WTC11 (cell line): ENCODE data around the gene NQO1. TPM values are rescaled to one million over a fixed set of nuclear protein-coding genes. Genes with fewer than 3 reads are reported as not detected.

Experiments used
- ATAC-seq: fragments of 200-7000 bp; cut with Tn5 transposase; 2 replicates; pipeline ENCODE4 v1.10.0; 2021; ENCODE audit warnings: mild to moderate bottlenecking, moderate library complexity
- CTCF ChIA-PET: fragments of 300-600 bp; sonication (Branson Sonifier 250); formaldehyde crosslinking; loops from one replicate; lab custom pipeline; 2021; ENCODE audit warnings: antibody characterized with exemption; lab: Charles Lee
- POLR2A ChIA-PET: fragments of 350-600 bp; sonication (Branson Sonifier 250); formaldehyde crosslinking; loops from one replicate; lab custom pipeline; 2021; ENCODE audit warnings: antibody characterized with exemption; lab: Charles Lee
- DNase-seq: peaks from one replicate; pipeline ENCODE4 v3.0.0; 2021; ENCODE audit warnings: low spot score
- H3K27ac Mint-ChIP-seq: 2 replicates; pipeline ENCODE4 v1.8.0; 2021; ENCODE audit warnings: mixed read lengths
- H3K27me3 Mint-ChIP-seq: 2 replicates; pipeline ENCODE4 v1.8.0; 2021; ENCODE audit warnings: low read depth, mild to moderate bottlenecking, moderate library complexity, mixed read lengths
- H3K36me3 Mint-ChIP-seq: 2 replicates; pipeline ENCODE4 v1.8.0; 2021; ENCODE audit warnings: mixed read lengths
- H3K4me1 Mint-ChIP-seq: 2 replicates; pipeline ENCODE4 v1.8.0; 2022; ENCODE audit warnings: mixed read lengths
- H3K4me3 Mint-ChIP-seq: 2 replicates; pipeline ENCODE4 v1.8.0; 2021; ENCODE audit warnings: mild to moderate bottlenecking, moderate library complexity, mixed read lengths
- H3K9me3 Mint-ChIP-seq: 2 replicates; pipeline ENCODE4 v1.8.0; 2021; ENCODE audit warnings: mixed read lengths
- ATF3 ChIP-seq: sonication (generic); formaldehyde crosslinking; conservative IDR thresholded peaks from 2 replicates; pipeline ENCODE4 v1.8.1; 2022; ENCODE audit warnings: mild to moderate bottlenecking, missing genetic modification reagents
- ATF6 ChIP-seq: sonication (generic); formaldehyde crosslinking; IDR thresholded peaks from 2 replicates; pipeline ENCODE4 v1.8.1; 2023; ENCODE audit warnings: mild to moderate bottlenecking, missing genetic modification reagents
- CDX4 ChIP-seq: fragments of 250-450 bp; sonication (Bioruptor Pico); IDR thresholded peaks from 2 replicates; pipeline ENCODE4 v1.9.0; 2021; ENCODE audit warnings: moderate library complexity, mild to moderate bottlenecking, inconsistent platforms, borderline replicate concordance
- CREM ChIP-seq: sonication (generic); formaldehyde crosslinking; IDR thresholded peaks from 2 replicates; pipeline ENCODE4 v1.8.1; 2022; ENCODE audit warnings: mild to moderate bottlenecking, missing genetic modification reagents, moderate library complexity
- ELF4 ChIP-seq: sonication (generic); formaldehyde crosslinking; IDR thresholded peaks from 2 replicates; pipeline ENCODE4 v1.8.1; 2022; ENCODE audit warnings: low read depth, mild to moderate bottlenecking, moderate library complexity, missing genetic modification reagents
- EMX1 ChIP-seq: fragments of 250-450 bp; sonication (Bioruptor Pico); IDR thresholded peaks from 2 replicates; pipeline ENCODE4 v1.8.0; 2021; ENCODE audit warnings: mild to moderate bottlenecking
- ESRRA ChIP-seq: sonication (generic); formaldehyde crosslinking; IDR thresholded peaks from 2 replicates; pipeline ENCODE4 v1.8.1; 2022; ENCODE audit warnings: mild to moderate bottlenecking, missing genetic modification reagents, borderline replicate concordance
- HMGXB4 ChIP-seq: sonication (generic); formaldehyde crosslinking; IDR thresholded peaks from 2 replicates; pipeline ENCODE4 v1.8.1; 2023; ENCODE audit warnings: mild to moderate bottlenecking, moderate library complexity, missing genetic modification reagents
- NFE2L1 ChIP-seq: sonication (generic); formaldehyde crosslinking; IDR thresholded peaks from 2 replicates; pipeline ENCODE4 v1.8.1; 2023; ENCODE audit warnings: missing genetic modification reagents
- NR2C2 ChIP-seq: sonication (generic); formaldehyde crosslinking; IDR thresholded peaks from 2 replicates; pipeline ENCODE4 v1.8.0; 2022; ENCODE audit warnings: mild to moderate bottlenecking, missing genetic modification reagents
- OVOL2 ChIP-seq: fragments of 250-450 bp; sonication (Bioruptor Pico); IDR thresholded peaks from 2 replicates; pipeline ENCODE4 v1.9.0; 2021; ENCODE audit warnings: mild to moderate bottlenecking, borderline replicate concordance
- PRRX2 ChIP-seq: fragments of 250-450 bp; sonication (Bioruptor Pico); IDR thresholded peaks from 2 replicates; pipeline ENCODE4 v1.8.0; 2021; ENCODE audit warnings: mild to moderate bottlenecking
- RELA ChIP-seq: sonication (generic); formaldehyde crosslinking; IDR thresholded peaks from 2 replicates; pipeline ENCODE4 v1.8.1; 2022; ENCODE audit warnings: missing genetic modification reagents, mild to moderate bottlenecking, borderline replicate concordance
- SMAD3 ChIP-seq: sonication (generic); formaldehyde crosslinking; IDR thresholded peaks from 2 replicates; pipeline ENCODE4 v1.8.0; 2022; ENCODE audit warnings: missing genetic modification reagents, mild to moderate bottlenecking, borderline replicate concordance
- TCF7 ChIP-seq: sonication (generic); formaldehyde crosslinking; IDR thresholded peaks from 2 replicates; pipeline ENCODE4 v1.8.0; 2022; ENCODE audit warnings: mild to moderate bottlenecking, low read depth, missing genetic modification reagents, moderate library complexity
- TP53 ChIP-seq: sonication (generic); formaldehyde crosslinking; IDR thresholded peaks from 2 replicates; pipeline ENCODE4 v1.8.1; 2023; ENCODE audit warnings: mild to moderate bottlenecking, missing genetic modification reagents
- ZBTB21 ChIP-seq: sonication (generic); formaldehyde crosslinking; IDR thresholded peaks from 2 replicates; pipeline ENCODE4 v1.8.1; 2023; ENCODE audit warnings: mild to moderate bottlenecking, missing genetic modification reagents, borderline replicate concordance
- ZNF232 ChIP-seq: sonication (generic); formaldehyde crosslinking; IDR thresholded peaks from 2 replicates; pipeline ENCODE4 v1.8.0; 2022; ENCODE audit warnings: mild to moderate bottlenecking, missing genetic modification reagents
- ZNF425 ChIP-seq: fragments of 250-450 bp; sonication (Bioruptor Pico); conservative IDR thresholded peaks from 2 replicates; pipeline ENCODE4 v1.9.0; 2021; ENCODE audit warnings: mild to moderate bottlenecking
- ZSCAN18 ChIP-seq: fragments of 250-450 bp; sonication (Bioruptor Pico); IDR thresholded peaks from 2 replicates; pipeline ENCODE4 v2.1.2; 2022; ENCODE audit warnings: mild to moderate bottlenecking, moderate library complexity
- total RNA-seq: library from RNA; stranded (reverse); gene quantifications from 3 replicates; pipeline ENCODE4 v1.2.3, GENCODE V29; 2021

NQO1 gene
- total RNA-seq, 1 experiment from 2014 or later = 38.9 TPM

- DNase-seq (no peak), ATAC-seq (no peak)
- TF ChIP-seq NFE2L1 (CRISPR knock-in tag) = no peak
- TF ChIP-seq CREM (CRISPR knock-in tag) = no peak
- TF ChIP-seq OVOL2 (CRISPR knock-in tag) = no peak
- no peak for TF ChIP-seq ZNF425 (CRISPR knock-in tag)
- no peak for TF ChIP-seq ELF4
- no peak for TF ChIP-seq ESRRA (CRISPR knock-in tag)
- TF ChIP-seq SMAD3 (CRISPR knock-in tag) = no peak
- no peak for TF ChIP-seq CDX4
- no peak for TF ChIP-seq ATF3 (CRISPR knock-in tag)
- no peak for TF ChIP-seq ZNF232 (CRISPR knock-in tag)
- no peak for TF ChIP-seq NR2C2
- POLR2A ChIA-PET = no interaction called here
- Mint-ChIP-seq H3K9me3 (no peaks in the 10 kb centered on the region), H3K4me1 (peaks cover 4% of the 10 kb centered on the region; the same call in 1 of the 2 replicates), H3K27ac (no peak overlapping the region), H3K36me3 (peaks cover 22% of the 10 kb centered on the region), H3K27me3 (no peaks in the 10 kb centered on the region), H3K4me3 (no peak overlapping the region)
- CTCF ChIA-PET = no interaction called here
These were observed 28.0 kb downstream of the NQO1 start for GRCh38 chr16:69698404-69698803.

GRCh38 chr16:69693916-69694315 is 32.4 kb downstream of the NQO1 start:
- Mint-ChIP-seq H3K9me3 (no peaks in the 10 kb centered on the region), H3K4me1 (peaks cover 4% of the 10 kb centered on the region; the same call in 1 of the 2 replicates), H3K36me3 (peaks cover 43% of the 10 kb centered on the region), H3K27me3 (no peaks in the 10 kb centered on the region), H3K27ac (0 out of 2 replicates have a peak overlapping the region, but pooled peaks have one; percentile 19), H3K4me3 (no peak overlapping the region)
- no peak for DNase-seq
- CTCF ChIA-PET = no interaction called here
- POLR2A ChIA-PET = no interaction called here
- no peak for ATAC-seq
- TF ChIP-seq RELA (CRISPR knock-in tag) = no peak
- no peak for TF ChIP-seq ATF6 (CRISPR knock-in tag)

GRCh38 chr16:69691980-69692911 is 34.1 kb downstream of the NQO1 start:
- no peaks in the 10 kb centered on the region for H3K4me1 Mint-ChIP-seq
- 0 out of 2 replicates have a peak overlapping the region, but pooled peaks have one; percentile 3 for H3K27ac Mint-ChIP-seq
- H3K4me3 Mint-ChIP-seq = no peak overlapping the region
- no peak for ATAC-seq
- POLR2A ChIA-PET = no interaction called here
- no peaks in the 10 kb centered on the region for H3K9me3 Mint-ChIP-seq
- CTCF ChIA-PET = no interaction called here
- peaks cover 43% of the 10 kb centered on the region for H3K36me3 Mint-ChIP-seq
- H3K27me3 Mint-ChIP-seq = no peaks in the 10 kb centered on the region
- no peak for DNase-seq
- TF ChIP-seq ZSCAN18 (CRISPR knock-in tag) (no peak), ZBTB21 (CRISPR knock-in tag) (no peak), PRRX2 (CRISPR knock-in tag) (no peak), HMGXB4 (CRISPR knock-in tag) (no peak), TCF7 (CRISPR knock-in tag) (no peak), EMX1 (CRISPR knock-in tag) (no peak), TP53 (no peak)
